Activated CD8-positive, alpha-beta memory T cell treated with anti-CD3 and anti-CD28 coated beads, Interleukin-2, amount 50 U/mL, for 24 hours (primary cell): ENCODE measurements around the gene SRGN.
A peak's percentile ranks its signal among the peaks of the same experiment; 100 is the strongest.

Experiments
- DNase-seq: peaks from one replicate; pipeline ENCODE4 v3.0.0-alpha.2; 2020; ENCODE audit errors: extremely low read depth

Gene SRGN

GRCh38 chr10:69090685-69091084 lies 2.8 kb downstream of the SRGN start:
- DNase-seq = no peak

- DNase-seq = no peak
Measured at GRCh38 chr10:69091143-69091651, 3.3 kb downstream of the SRGN start.

- peak; percentile 69 for DNase-seq
Measured at GRCh38 chr10:69092959-69093850, 5.3 kb downstream of the SRGN start.

GRCh38 chr10:69093933-69094332 lies 6.0 kb downstream of the SRGN start:
- no peak for DNase-seq

GRCh38 chr10:69096045-69096444 lies 8.1 kb downstream of the SRGN start:
- DNase-seq = no peak

- no peak for DNase-seq
Measured at GRCh38 chr10:69097729-69098128, 9.8 kb downstream of the SRGN start.

GRCh38 chr10:69100136-69100872 lies 12.4 kb downstream of the SRGN start:
- DNase-seq = no peak

- DNase-seq = no peak
Measured at GRCh38 chr10:69101451-69102095, 13.7 kb downstream of the SRGN start.

- no peak for DNase-seq
Measured at GRCh38 chr10:69102440-69102839, 14.5 kb downstream of the SRGN start.

GRCh38 chr10:69103784-69104183 lies 15.9 kb downstream of the SRGN start:
- DNase-seq = no peak

- DNase-seq = no peak
Measured at GRCh38 chr10:69104994-69105790, 17.3 kb downstream of the SRGN start.

- DNase-seq = no peak
Measured at GRCh38 chr10:69107176-69107490, 19.2 kb downstream of the SRGN start.

- DNase-seq = no peak
Measured at GRCh38 chr10:69107699-69108098, 19.8 kb downstream of the SRGN start.

GRCh38 chr10:69119896-69120295 lies 32.0 kb downstream of the SRGN start:
- no peak for DNase-seq

GRCh38 chr10:69123306-69123746 lies 35.4 kb downstream of the SRGN start:
- no peak for DNase-seq

GRCh38 chr10:69123747-69124562 lies 36.1 kb downstream of the SRGN start, which contains the start of gene VPS26A:
Gene VPS26A (plus strand): TSS chr10:69124178. CDS start chr10:69124278, 100 bp downstream.
- DNase-seq = peak; percentile 95

- DNase-seq = no peak
Measured at GRCh38 chr10:69124563-69125268, 36.8 kb downstream of the SRGN start.

- no peak for DNase-seq
Measured at GRCh38 chr10:69125554-69125953, 37.7 kb downstream of the SRGN start.

- no peak for DNase-seq
Measured at GRCh38 chr10:69130251-69130650, 42.3 kb downstream of the SRGN start.

- DNase-seq = no peak
Measured at GRCh38 chr10:69139961-69140360, 52.1 kb downstream of the SRGN start.
